Body of pancreas (tissue), 4 donors: ENCODE measurements around the gene DNAJC10. TPM values are rescaled to one million over a fixed set of nuclear protein-coding genes. Genes with fewer than 3 reads are reported as not detected.

ENCODE experiments used
- ATAC-seq: fragments of 150-250 bp; one replicate; pipeline ENCODE4 v1.9.1; 2016
- DNase-seq, 4 donors: peaks; one replicate each; pipeline ENCODE4 v3.0.0-alpha.2; 2019
- H3K27ac ChIP-seq, 4 donors: fragments of 200-600 bp; sonication (generic); 1 replicate in 3 of 4; 2 replicates in 1 of 4; pipeline versions ENCODE4 v1.5.1 to v1.6.1; 2016 to 2019; ENCODE audit warnings: mild to moderate bottlenecking in 1 of 4, mixed read lengths in 1 of 4, moderate library complexity in 1 of 4
- H3K27me3 ChIP-seq, 2 donors: fragments of 200-600 bp; sonication (generic); one replicate each; pipeline ENCODE4 v1.6.0; 2016; ENCODE audit warnings: mild to moderate bottlenecking in 1 of 2
- H3K36me3 ChIP-seq, 2 donors: fragments of 200-600 bp; sonication (generic); replicated peaks in 1 of 2; 2 replicates each; pipeline ENCODE4 v1.5.1; 2016; ENCODE audit warnings: low read depth in 2 of 2; ENCODE audit not compliant: insufficient read depth in 1 of 2
- H3K4me1 ChIP-seq: fragments of 200-600 bp; sonication (generic); one replicate; pipeline ENCODE4 v1.6.0; 2016
- H3K4me3 ChIP-seq, 2 donors: fragments of 200-600 bp; sonication (generic); 1 replicate in 1 of 2; 2 replicates in 1 of 2; pipeline ENCODE4 v1.5.1; 2016 to 2019
- H3K9me3 ChIP-seq, 3 donors: fragments of 200-600 bp; sonication (generic); 1 replicate in 2 of 3; 2 replicates in 1 of 3; pipeline ENCODE4 v1.5.1; 2016
- POLR2A ChIP-seq, 3 donors: fragments of 450-650 bp; IDR thresholded peaks; one replicate each; pipeline ENCODE4 v1.6.1; 2016; ENCODE audit warnings: antibody characterized with exemption in 3 of 3, mild to moderate bottlenecking in 2 of 3
- WGBS, 2 donors: methylation state at CpG; one replicate each; pipeline ENCODE4 v1.1.5; 2017; 5-methylcytosine and 5-hydroxymethylcytosine counted together
- intact Hi-C: fragments of 100-400 bp; cut with DNase I; formaldehyde crosslinking; loops from one replicate; pipeline ENCODE4 v1.15.1; 2023
- total RNA-seq, 2 donors: library from RNA; depleted of rRNA; stranded (reverse); fragments of >200 nt; gene quantifications; one replicate each; pipeline ENCODE4 v1.1.0, GENCODE V29; 2016
- TF ChIP-seq, protein P1 (sequence below), 7 experiments: fragments of 450-650 bp in 4 of 7; fragments of 200-600 bp in 3 of 7; sonication (generic) in 3 of 7; IDR thresholded peaks; one replicate each; pipeline ENCODE4 v1.5.1; 2016 to 2019; ENCODE audit warnings: antibody characterized with exemption in 7 of 7

DNAJC10 gene
- total RNA-seq, 2 donors from 2014 or later: 51.6 to 86.0 TPM

DNA sequence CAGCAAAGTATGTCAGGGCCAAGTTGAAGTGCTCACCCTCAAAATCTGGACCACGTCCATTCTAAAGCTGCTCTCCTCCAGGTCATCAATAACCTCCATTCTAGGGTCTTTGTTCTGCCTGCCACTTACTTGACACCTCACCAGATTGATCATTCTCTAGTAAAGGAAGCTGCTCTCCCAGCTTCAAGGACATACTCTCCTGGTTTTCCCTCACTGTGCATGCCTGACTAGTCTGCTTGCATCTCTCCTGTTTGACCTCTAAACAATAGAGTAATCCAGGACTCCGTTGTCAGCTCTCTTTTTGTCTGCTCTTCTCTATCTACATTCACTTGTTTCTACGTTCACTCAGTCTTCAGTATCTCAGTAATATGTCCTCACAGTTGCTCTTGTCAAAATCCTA, 91.3 kb downstream of the DNAJC10 start:
- no peak overlapping the region for H3K27ac ChIP-seq
- no peaks in the 10 kb centered on the region for H3K4me1 ChIP-seq
- H3K27me3 ChIP-seq: no peaks in the 10 kb centered on the region
- H3K36me3 ChIP-seq: no peaks in the 10 kb centered on the region
- WGBS, 2 donors: 58 to 72% methylated on average over 3 of the region's 3 CpGs
- no peaks in the 10 kb centered on the region for H3K9me3 ChIP-seq
- H3K4me3 ChIP-seq: no peak overlapping the region
- DNase-seq: no peak
- TF ChIP-seq POLR2A (IDR thresholded peaks at IDR 0.05): no peak
- TF ChIP-seq, protein P1, sequence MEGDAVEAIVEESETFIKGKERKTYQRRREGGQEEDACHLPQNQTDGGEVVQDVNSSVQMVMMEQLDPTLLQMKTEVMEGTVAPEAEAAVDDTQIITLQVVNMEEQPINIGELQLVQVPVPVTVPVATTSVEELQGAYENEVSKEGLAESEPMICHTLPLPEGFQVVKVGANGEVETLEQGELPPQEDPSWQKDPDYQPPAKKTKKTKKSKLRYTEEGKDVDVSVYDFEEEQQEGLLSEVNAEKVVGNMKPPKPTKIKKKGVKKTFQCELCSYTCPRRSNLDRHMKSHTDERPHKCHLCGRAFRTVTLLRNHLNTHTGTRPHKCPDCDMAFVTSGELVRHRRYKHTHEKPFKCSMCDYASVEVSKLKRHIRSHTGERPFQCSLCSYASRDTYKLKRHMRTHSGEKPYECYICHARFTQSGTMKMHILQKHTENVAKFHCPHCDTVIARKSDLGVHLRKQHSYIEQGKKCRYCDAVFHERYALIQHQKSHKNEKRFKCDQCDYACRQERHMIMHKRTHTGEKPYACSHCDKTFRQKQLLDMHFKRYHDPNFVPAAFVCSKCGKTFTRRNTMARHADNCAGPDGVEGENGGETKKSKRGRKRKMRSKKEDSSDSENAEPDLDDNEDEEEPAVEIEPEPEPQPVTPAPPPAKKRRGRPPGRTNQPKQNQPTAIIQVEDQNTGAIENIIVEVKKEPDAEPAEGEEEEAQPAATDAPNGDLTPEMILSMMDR (IDR thresholded peaks at IDR 0.05): no peak
- intact Hi-C loops: no loop called here
- no peak for ATAC-seq

DNA sequence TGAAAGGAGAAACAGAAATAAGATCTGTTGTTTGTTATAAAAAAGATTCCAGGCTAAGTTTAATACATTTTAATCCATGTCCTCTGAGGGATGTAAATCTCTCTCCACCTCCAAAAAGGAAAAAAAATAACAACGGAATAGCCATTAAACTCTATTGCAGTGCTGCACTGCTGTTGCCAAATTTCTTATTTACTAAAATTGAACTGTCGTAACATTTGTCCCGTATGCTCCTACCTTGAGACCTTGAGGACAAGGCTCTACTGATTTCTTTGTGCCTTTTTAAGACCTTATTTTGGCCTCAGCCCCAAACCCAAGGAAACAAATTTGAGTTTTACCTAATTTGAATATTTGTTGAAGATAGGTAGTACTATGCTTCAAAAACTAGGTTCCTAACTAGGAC, 94.0 kb downstream of the DNAJC10 start:
- Histone ChIP-seq H3K27ac (no peak overlapping the region), H3K36me3 (no peaks in the 10 kb centered on the region), H3K4me3 (no peak overlapping the region), H3K9me3 (no peaks in the 10 kb centered on the region), H3K4me1 (no peaks in the 10 kb centered on the region), H3K27me3 (no peaks in the 10 kb centered on the region)
- intact Hi-C loops: no loop called here
- DNase-seq (no peak), ATAC-seq (no peak)
- TF ChIP-seq, protein P1 (IDR thresholded peaks at IDR 0.05): no peak
- no peak for TF ChIP-seq POLR2A (IDR thresholded peaks at IDR 0.05)
- 44 to 50% methylated on average over 3 of the region's 3 CpGs for WGBS, 2 donors

DNA sequence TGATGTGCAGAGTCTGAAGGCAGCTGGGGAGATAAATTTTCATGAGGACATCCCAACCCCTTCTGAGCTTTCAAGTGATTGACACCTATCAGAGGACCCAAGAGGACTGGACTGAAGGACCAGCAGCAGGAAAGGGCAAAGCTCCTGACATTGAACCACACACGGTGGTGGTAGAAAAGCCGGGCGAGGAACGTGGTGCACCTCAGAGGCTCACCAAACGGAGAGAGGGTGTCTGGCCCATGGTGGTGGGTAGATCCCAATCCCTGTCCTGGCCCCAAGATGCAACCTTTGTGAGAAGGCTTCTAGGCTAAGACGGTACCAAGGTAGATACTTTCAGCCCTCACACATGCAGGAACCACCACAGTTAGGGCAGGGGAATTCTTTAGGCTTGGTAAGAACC, 98.3 kb downstream of the DNAJC10 start:
- H3K4me3 ChIP-seq: no peak overlapping the region
- ATAC-seq (no peak), DNase-seq (no peak)
- no peaks in the 10 kb centered on the region for H3K9me3 ChIP-seq
- no peak overlapping the region for H3K27ac ChIP-seq
- H3K4me1 ChIP-seq: peaks cover 14% of the 10 kb centered on the region
- TF ChIP-seq POLR2A (IDR thresholded peaks at IDR 0.05): no peak
- TF ChIP-seq, protein P1 (IDR thresholded peaks at IDR 0.05): no peak
- H3K27me3 ChIP-seq: no peaks in the 10 kb centered on the region
- intact Hi-C loops: no loop called here
- WGBS, 2 donors: 92 to 94% methylated on average over 6 of the region's 6 CpGs
- H3K36me3 ChIP-seq: no peaks in the 10 kb centered on the region

DNA sequence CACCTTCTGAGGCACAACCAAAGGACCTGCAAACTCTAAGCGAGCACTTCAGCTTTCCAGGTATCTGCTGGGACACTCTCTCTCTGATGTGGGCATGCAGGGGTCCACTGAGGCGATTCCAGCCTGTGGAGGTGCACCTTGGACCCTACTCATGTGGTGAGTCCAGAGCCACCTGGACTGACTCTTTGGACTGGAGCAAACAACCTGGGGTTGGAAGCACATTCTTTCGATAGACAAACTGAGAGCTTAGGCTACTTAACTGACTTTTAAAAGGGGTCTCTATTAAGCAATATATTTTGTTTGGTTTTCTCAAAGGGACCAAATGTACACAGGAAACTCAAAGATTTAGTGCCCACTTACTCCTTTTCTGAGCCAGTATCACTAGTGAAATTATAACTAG, 98.7 kb downstream of the DNAJC10 start:
- no peak for TF ChIP-seq POLR2A (IDR thresholded peaks at IDR 0.05)
- TF ChIP-seq, protein P1 (IDR thresholded peaks at IDR 0.05): no peak
- no peak overlapping the region for H3K4me3 ChIP-seq
- no peak for ATAC-seq
- 86 to 94% methylated on average over 3 of the region's 3 CpGs for WGBS, 2 donors
- H3K27ac ChIP-seq: no peak overlapping the region
- intact Hi-C loops: no loop called here
- H3K27me3 ChIP-seq: no peaks in the 10 kb centered on the region
- DNase-seq: no peak
- H3K4me1 ChIP-seq: peaks cover 14% of the 10 kb centered on the region
- no peaks in the 10 kb centered on the region for H3K9me3 ChIP-seq
- no peaks in the 10 kb centered on the region for H3K36me3 ChIP-seq

DNA sequence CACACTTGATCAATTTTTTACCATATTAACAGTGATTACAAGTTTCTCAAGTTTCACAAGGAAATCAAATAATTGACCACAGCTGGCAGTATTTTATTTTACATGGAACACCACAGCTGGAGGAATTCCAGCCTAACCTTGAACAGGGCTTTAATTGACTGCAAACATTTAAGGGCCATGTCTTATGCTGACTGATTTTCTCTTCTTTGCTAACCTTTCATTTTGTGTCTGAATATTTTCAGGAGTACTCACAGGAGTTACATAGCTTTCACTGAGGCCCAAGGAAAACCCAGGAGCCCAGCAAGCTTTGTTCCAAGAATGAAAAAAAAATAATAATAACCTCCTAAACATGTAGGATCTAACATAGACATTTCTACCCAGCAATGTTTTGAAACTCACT, 100.8 kb downstream of the DNAJC10 start:
- no peaks in the 10 kb centered on the region for H3K36me3 ChIP-seq
- no peak for ATAC-seq
- DNase-seq: no peak
- no peaks in the 10 kb centered on the region for H3K27me3 ChIP-seq
- TF ChIP-seq, protein P1 (IDR thresholded peaks at IDR 0.05): no peak
- no peak for TF ChIP-seq POLR2A (IDR thresholded peaks at IDR 0.05)
- peaks cover 14% of the 10 kb centered on the region for H3K4me1 ChIP-seq
- H3K27ac ChIP-seq: peak overlapping the region in 1 of 4 donors; percentile 15
- H3K9me3 ChIP-seq: no peaks in the 10 kb centered on the region
- intact Hi-C loops: no loop called here
- no peak overlapping the region for H3K4me3 ChIP-seq
